GM12864 (cell line): Measurements from ENCODE around the gene SAG.

Source experiments
- DNase-seq: peaks from one replicate; pipeline ENCODE4 v3.0.0-alpha.2; 2011; ENCODE audit warnings: low read depth
- H3K4me3 ChIP-seq: 2 replicates; pipeline ENCODE4 v1.5.1; 2011; ENCODE audit warnings: mild to moderate bottlenecking, low read depth, low read length, control low read depth
- CTCF ChIP-seq: IDR thresholded peaks from 2 replicates; pipeline ENCODE4 v1.5.1; 2011; ENCODE audit warnings: low read depth, mild to moderate bottlenecking, moderate library complexity, low read length, control low read depth, inconsistent platforms; ENCODE audit errors: missing control alignments

Gene SAG

GRCh38 chr2:233380995-233381637 lies 73.5 kb downstream of the SAG start:
- H3K4me3 ChIP-seq, result peak overlapping the region; percentile 0; the same call in 1 of the 2 replicates
- DNase-seq, result no peak
- peak; percentile 1 for TF ChIP-seq CTCF

GRCh38 chr2:233381638-233381995 lies 74.0 kb downstream of the SAG start:
- no peak for DNase-seq
- no peak for TF ChIP-seq CTCF
- peak overlapping the region; percentile 0; the same call in 1 of the 2 replicates for H3K4me3 ChIP-seq

- peak; percentile 69 for TF ChIP-seq CTCF
- DNase-seq, result no peak
- no peak overlapping the region for H3K4me3 ChIP-seq
Measured at GRCh38 chr2:233384015-233384414, 76.4 kb downstream of the SAG start.

- DNase-seq, result no peak
- H3K4me3 ChIP-seq, result peak overlapping the region; percentile 14; the same call in 1 of the 2 replicates
- no peak for TF ChIP-seq CTCF
Measured at GRCh38 chr2:233384811-233385488, 77.3 kb downstream of the SAG start.

GRCh38 chr2:233385489-233386044 lies 78.0 kb downstream of the SAG start:
- TF ChIP-seq CTCF, result no peak
- DNase-seq, result peak; percentile 81
- peak overlapping the region; percentile 60 for H3K4me3 ChIP-seq

GRCh38 chr2:233386382-233387041 lies 78.9 kb downstream of the SAG start:
- H3K4me3 ChIP-seq, result peak overlapping the region; percentile 60
- no peak for TF ChIP-seq CTCF
- no peak for DNase-seq
